Activated T-helper 1 cell treated with anti-CD3 and anti-CD28 coated beads, Interleukin-12 subunit alpha, Interleukin-12 subunit beta, Interleukin-2, Interleukin-4 antibody, amounts not matched to agents 30 ng/mL and 10 ng/mL and 1 ng/mL, durations not matched to agents 14 hours and 24 hours and 36 hours (primary cell): ENCODE results near the gene KCNAB1. TPM values are rescaled to one million over a fixed set of nuclear protein-coding genes. Genes with fewer than 3 reads are reported as not detected.
"Not testable (repeated sequence)": the region's sequence is repeated elsewhere in the genome, so short reads cannot be mapped to it uniquely, and the experiment has no call there.

Experiments
- DNase-seq: peaks from one replicate; pipeline ENCODE4 v3.0.0; 2021; ENCODE audit warnings: low spot score
- H3K27ac Mint-ChIP-seq: one replicate; pipeline ENCODE4 v1.8.0; 2021; ENCODE audit warnings: mild to moderate bottlenecking, mixed read lengths
- H3K27me3 Mint-ChIP-seq: one replicate; pipeline ENCODE4 v1.8.0; 2022; ENCODE audit warnings: mild to moderate bottlenecking, moderate library complexity, mixed read lengths; ENCODE audit not compliant: insufficient read depth
- H3K36me3 Mint-ChIP-seq: one replicate; pipeline ENCODE4 v1.8.0; 2021; ENCODE audit warnings: low read depth, mixed read lengths
- H3K4me1 Mint-ChIP-seq: one replicate; pipeline ENCODE4 v1.8.0; 2021; ENCODE audit warnings: low read depth, mixed read lengths
- H3K4me3 Mint-ChIP-seq: one replicate; pipeline ENCODE4 v1.8.0; 2021; ENCODE audit warnings: mild to moderate bottlenecking, moderate library complexity, mixed read lengths
- H3K9me3 Mint-ChIP-seq: one replicate; pipeline ENCODE4 v1.8.0; 2021; ENCODE audit warnings: mixed read lengths
- intact Hi-C: fragments of 100-400 bp; cut with micrococcal nuclease; formaldehyde crosslinking; loops from one replicate; pipeline ENCODE4 v1.15.1; 2024
- total RNA-seq: library from RNA; stranded (reverse); gene quantifications from 2 replicates; pipeline ENCODE4 v1.2.3, GENCODE V29; 2022

Gene KCNAB1
- total RNA-seq, result not detected in 2 replicates

GRCh38 chr3:156120528-156121251 is at the start of gene KCNAB1:
Gene KCNAB1, plus strand, starts transcription at chr3:156120578.
- intact Hi-C loops, result no loop called here
- Mint-ChIP-seq H3K9me3 (no peaks in the 10 kb centered on the region), H3K27me3 (peaks cover 13% of the 10 kb centered on the region), H3K36me3 (no peaks in the 10 kb centered on the region), H3K4me1 (no peaks in the 10 kb centered on the region), H3K27ac (no peak within 1 kb of the TSS), H3K4me3 (no peak within 1 kb of the TSS)
- no peak for DNase-seq

GRCh38 chr3:156071031-156071430 is 49.3 kb upstream of the KCNAB1 start:
- H3K36me3 Mint-ChIP-seq, result no peaks in the 10 kb centered on the region
- no peak overlapping the region for H3K4me3 Mint-ChIP-seq

GRCh38 chr3:156072950-156073657 is 47.3 kb upstream of the KCNAB1 start:
- DNase-seq, H3K27ac Mint-ChIP-seq, H3K4me3 Mint-ChIP-seq, H3K36me3 Mint-ChIP-seq, H3K9me3 Mint-ChIP-seq, H3K4me1 Mint-ChIP-seq, intact Hi-C loops: not testable (repeated sequence)
- H3K27me3 Mint-ChIP-seq, result peaks cover 18% of the 10 kb centered on the region

More at GRCh38 chr3:156071031-156071430, 49.3 kb upstream of the KCNAB1 start:
- no peaks in the 10 kb centered on the region for H3K9me3 Mint-ChIP-seq
- H3K27me3 Mint-ChIP-seq, result peaks cover 15% of the 10 kb centered on the region
- no peak for DNase-seq
- intact Hi-C loops, result no loop called here
- H3K4me1 Mint-ChIP-seq, result no peaks in the 10 kb centered on the region
- no peak overlapping the region for H3K27ac Mint-ChIP-seq

- no peak for DNase-seq
- H3K4me3 Mint-ChIP-seq, result no peak overlapping the region
- intact Hi-C loops, result no loop called here
- no peaks in the 10 kb centered on the region for H3K9me3 Mint-ChIP-seq
- H3K4me1 Mint-ChIP-seq, result no peaks in the 10 kb centered on the region
- H3K27ac Mint-ChIP-seq, result no peak overlapping the region
- no peaks in the 10 kb centered on the region for H3K36me3 Mint-ChIP-seq
- H3K27me3 Mint-ChIP-seq, result peaks cover 3% of the 10 kb centered on the region
Measured at GRCh38 chr3:156090126-156090525, 30.3 kb upstream of the KCNAB1 start.

GRCh38 chr3:156093964-156094363 is 26.4 kb upstream of the KCNAB1 start:
- DNase-seq, result no peak
- Mint-ChIP-seq H3K4me1 (no peaks in the 10 kb centered on the region), H3K27ac (no peak overlapping the region), H3K9me3 (no peaks in the 10 kb centered on the region), H3K4me3 (no peak overlapping the region), H3K27me3 (no peaks in the 10 kb centered on the region), H3K36me3 (no peaks in the 10 kb centered on the region)
- intact Hi-C loops, result no loop called here

GRCh38 chr3:156094391-156094790 is 26.0 kb upstream of the KCNAB1 start:
- no peaks in the 10 kb centered on the region for H3K27me3 Mint-ChIP-seq
- no peaks in the 10 kb centered on the region for H3K9me3 Mint-ChIP-seq
- no peak overlapping the region for H3K4me3 Mint-ChIP-seq
- no peaks in the 10 kb centered on the region for H3K36me3 Mint-ChIP-seq
- no peaks in the 10 kb centered on the region for H3K4me1 Mint-ChIP-seq
- no peak overlapping the region for H3K27ac Mint-ChIP-seq
- DNase-seq, result no peak
- intact Hi-C loops, result no loop called here

GRCh38 chr3:156095652-156096051 is 24.7 kb upstream of the KCNAB1 start:
- H3K4me3 Mint-ChIP-seq, intact Hi-C loops, DNase-seq: not testable (repeated sequence)

GRCh38 chr3:156098437-156099035 is 21.8 kb upstream of the KCNAB1 start:
- Mint-ChIP-seq H3K4me3 (no peak overlapping the region), H3K4me1 (no peaks in the 10 kb centered on the region), H3K36me3 (no peaks in the 10 kb centered on the region), H3K27ac (no peak overlapping the region), H3K9me3 (no peaks in the 10 kb centered on the region), H3K27me3 (no peaks in the 10 kb centered on the region)
- intact Hi-C loops, result no loop called here
- no peak for DNase-seq

More at GRCh38 chr3:156095652-156096051, 24.7 kb upstream of the KCNAB1 start:
- not testable (repeated sequence) for H3K36me3 Mint-ChIP-seq, H3K27ac Mint-ChIP-seq, H3K27me3 Mint-ChIP-seq, H3K4me1 Mint-ChIP-seq, H3K9me3 Mint-ChIP-seq

- H3K4me1 Mint-ChIP-seq, H3K9me3 Mint-ChIP-seq: not testable (repeated sequence)
Measured at GRCh38 chr3:156099348-156099747, 21.0 kb upstream of the KCNAB1 start.

GRCh38 chr3:156099984-156100383 is 20.4 kb upstream of the KCNAB1 start:
- H3K27ac Mint-ChIP-seq, H3K9me3 Mint-ChIP-seq, H3K4me1 Mint-ChIP-seq, DNase-seq, H3K4me3 Mint-ChIP-seq, intact Hi-C loops, H3K36me3 Mint-ChIP-seq, H3K27me3 Mint-ChIP-seq: not testable (repeated sequence)

More at GRCh38 chr3:156099348-156099747, 21.0 kb upstream of the KCNAB1 start:
- DNase-seq, intact Hi-C loops, H3K27ac Mint-ChIP-seq, H3K36me3 Mint-ChIP-seq, H3K4me3 Mint-ChIP-seq, H3K27me3 Mint-ChIP-seq: not testable (repeated sequence)

- no peaks in the 10 kb centered on the region for H3K9me3 Mint-ChIP-seq
Measured at GRCh38 chr3:156102267-156102931, 18.0 kb upstream of the KCNAB1 start.

GRCh38 chr3:156106721-156107373 is 13.5 kb upstream of the KCNAB1 start:
- Mint-ChIP-seq H3K9me3 (no peaks in the 10 kb centered on the region), H3K27ac (no peak overlapping the region), H3K4me1 (no peaks in the 10 kb centered on the region), H3K27me3 (peaks cover 2% of the 10 kb centered on the region), H3K36me3 (no peaks in the 10 kb centered on the region), H3K4me3 (no peak overlapping the region)
- DNase-seq, result no peak
- intact Hi-C loops, result no loop called here

More at GRCh38 chr3:156102267-156102931, 18.0 kb upstream of the KCNAB1 start:
- Mint-ChIP-seq H3K27me3 (peaks cover 2% of the 10 kb centered on the region), H3K4me3 (no peak overlapping the region), H3K36me3 (no peaks in the 10 kb centered on the region), H3K27ac (no peak overlapping the region), H3K4me1 (no peaks in the 10 kb centered on the region)
- no peak for DNase-seq
- intact Hi-C loops, result no loop called here
